ENCODE measurements around the gene UBE2E2. TPM values are rescaled to one million over a fixed set of nuclear protein-coding genes. Genes with fewer than 3 reads are reported as not detected.

The UBE2E2 gene
- total RNA-seq, 1 experiment from 2014 or later, result 25.1 TPM

DNA sequence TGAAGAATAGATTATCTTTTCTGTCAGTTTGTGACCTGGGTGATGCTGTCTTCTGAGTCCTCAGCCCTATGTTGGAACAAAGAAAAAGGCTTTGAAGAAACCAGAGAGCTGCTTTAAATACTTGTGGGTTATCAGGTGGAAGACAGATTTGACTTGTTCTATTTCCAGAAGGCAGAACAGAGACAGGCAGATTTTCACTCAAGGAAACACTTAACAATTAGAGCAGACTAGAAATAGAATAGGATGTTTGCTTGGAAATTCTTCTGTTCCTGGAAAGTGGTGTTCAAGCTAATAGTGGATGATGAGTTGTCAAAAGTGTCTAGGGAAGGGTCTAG, 219.4 kb downstream of the UBE2E2 start:
- DNase-seq, result no peak
- Mint-ChIP-seq H3K27ac (ENCODE audit: unreplicated experiment) (no peak overlapping the region), H3K4me3 (ENCODE audit: low read depth, unreplicated experiment) (no peak overlapping the region), H3K36me3 (ENCODE audit: insufficient read depth, unreplicated experiment) (no peaks in the 10 kb centered on the region), H3K9me3 (ENCODE audit: low read depth, unreplicated experiment) (peaks cover 3% of the 10 kb centered on the region), H3K4me1 (ENCODE audit: low read depth, unreplicated experiment) (no peaks in the 10 kb centered on the region), H3K27me3 (ENCODE audit: unreplicated experiment) (no peaks in the 10 kb centered on the region)
- no peak for TF ChIP-seq CTCF (IDR thresholded peaks at IDR 0.05; ENCODE audit: unreplicated experiment)
- intact Hi-C loops (cut with micrococcal nuclease; ENCODE audit: unreplicated experiment), result no loop called here
- CTCF ChIA-PET, result interaction anchor here (0.6 kb wide), 1 partner anchor 233 kb away, joined by 5 read pairs; no protein-coding TSS in a partner anchor
- no TSS peak for BruUV-seq (replicated peaks)

GRCh38 chr3:23425410-23425809, 222.3 kb downstream of the UBE2E2 start:
- no peak overlapping the region for H3K4me3 Mint-ChIP-seq (ENCODE audit: low read depth, unreplicated experiment)

DNA sequence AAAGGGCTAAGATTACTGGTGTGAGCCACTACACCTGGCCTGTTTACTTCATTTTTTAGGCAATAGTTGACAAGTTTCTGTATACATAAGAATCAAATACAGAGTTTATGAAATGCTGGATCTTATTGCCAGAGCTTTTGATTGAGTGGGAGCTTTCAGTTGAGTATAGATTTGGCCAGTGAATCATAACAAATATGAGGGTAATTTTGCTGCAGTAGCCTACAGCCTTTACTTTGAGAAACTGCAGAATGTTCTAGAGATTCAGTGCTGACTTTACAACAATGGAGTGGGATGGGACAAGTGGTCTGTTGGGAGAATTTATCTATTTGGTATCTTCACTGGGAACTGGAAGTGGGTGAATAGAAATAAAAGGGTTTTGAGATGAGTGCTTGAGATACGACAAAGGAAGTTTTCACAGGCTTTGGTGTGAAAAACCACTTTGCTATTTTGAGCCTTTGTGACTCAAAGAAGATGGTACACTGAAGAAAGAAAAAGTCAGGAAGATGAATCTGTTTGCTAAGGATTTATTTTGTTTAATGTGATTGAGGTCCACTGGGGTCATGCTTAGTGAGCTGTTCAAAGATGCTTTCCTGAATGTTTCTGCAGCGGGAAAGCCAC, 227.8 kb downstream of the UBE2E2 start:
- no peak for TF ChIP-seq CTCF (IDR thresholded peaks at IDR 0.05; ENCODE audit: unreplicated experiment)
- Mint-ChIP-seq H3K4me3 (ENCODE audit: low read depth, unreplicated experiment) (no peak overlapping the region), H3K27me3 (ENCODE audit: unreplicated experiment) (no peaks in the 10 kb centered on the region), H3K9me3 (ENCODE audit: low read depth, unreplicated experiment) (peaks cover under 1% of the 10 kb centered on the region), H3K4me1 (ENCODE audit: low read depth, unreplicated experiment) (no peaks in the 10 kb centered on the region), H3K27ac (ENCODE audit: unreplicated experiment) (no peak overlapping the region), H3K36me3 (ENCODE audit: insufficient read depth, unreplicated experiment) (no peaks in the 10 kb centered on the region)
- intact Hi-C loops (cut with micrococcal nuclease; ENCODE audit: unreplicated experiment), result no loop called here
- CTCF ChIA-PET, result no interaction called here
- BruUV-seq (replicated peaks), result no TSS peak
- DNase-seq, result no peak

More at GRCh38 chr3:23425410-23425809, 222.3 kb downstream of the UBE2E2 start:
- no peaks in the 10 kb centered on the region for H3K4me1 Mint-ChIP-seq (ENCODE audit: low read depth, unreplicated experiment)
- no peak for TF ChIP-seq CTCF (IDR thresholded peaks at IDR 0.05; ENCODE audit: unreplicated experiment)
- no peak for DNase-seq
- H3K27me3 Mint-ChIP-seq (ENCODE audit: unreplicated experiment), result no peaks in the 10 kb centered on the region
- H3K36me3 Mint-ChIP-seq (ENCODE audit: insufficient read depth, unreplicated experiment), result no peaks in the 10 kb centered on the region
- no TSS peak for BruUV-seq (replicated peaks)
- H3K9me3 Mint-ChIP-seq (ENCODE audit: low read depth, unreplicated experiment), result peaks cover 3% of the 10 kb centered on the region
- H3K27ac Mint-ChIP-seq (ENCODE audit: unreplicated experiment), result no peak overlapping the region
- intact Hi-C loops (cut with micrococcal nuclease; ENCODE audit: unreplicated experiment), result no loop called here
- CTCF ChIA-PET, result no interaction called here

- no TSS peak for BruUV-seq (replicated peaks)
- no peaks in the 10 kb centered on the region for H3K9me3 Mint-ChIP-seq (ENCODE audit: low read depth, unreplicated experiment)
- intact Hi-C loops (cut with micrococcal nuclease; ENCODE audit: unreplicated experiment), result no loop called here
- H3K4me3 Mint-ChIP-seq (ENCODE audit: low read depth, unreplicated experiment), result no peak overlapping the region
- TF ChIP-seq CTCF (IDR thresholded peaks at IDR 0.05; ENCODE audit: unreplicated experiment), result no peak
- H3K36me3 Mint-ChIP-seq (ENCODE audit: insufficient read depth, unreplicated experiment), result no peaks in the 10 kb centered on the region
- H3K27ac Mint-ChIP-seq (ENCODE audit: unreplicated experiment), result no peak overlapping the region
- CTCF ChIA-PET, result no interaction called here
- DNase-seq, result no peak
- H3K27me3 Mint-ChIP-seq (ENCODE audit: unreplicated experiment), result no peaks in the 10 kb centered on the region
- H3K4me1 Mint-ChIP-seq (ENCODE audit: low read depth, unreplicated experiment), result no peaks in the 10 kb centered on the region
These were observed 228.6 kb downstream of the UBE2E2 start for GRCh38 chr3:23431764-23432163.
